CD14-positive monocyte (primary cell): Measurements from ENCODE around the gene RELB. TPM values are rescaled to one million over a fixed set of nuclear protein-coding genes. Genes with fewer than 3 reads are reported as not detected.

Source experiments
- DNase-seq, 3 donors: peaks; one replicate each; pipeline ENCODE4 v3.0.0-alpha.2; 2011 to 2022
- H2AFZ ChIP-seq: 2 replicates; pipeline ENCODE4 v1.6.0; 2012; ENCODE audit warnings: mild to moderate bottlenecking, low read depth, low read length, inconsistent platforms; ENCODE audit not compliant: insufficient read depth, poor library complexity, severe bottlenecking
- H3K27ac ChIP-seq, 2 donors: 1 replicate in 1 of 2; 2 replicates in 1 of 2; pipeline ENCODE4 v1.5.1; 2012 to 2013; ENCODE audit warnings: low read length in 2 of 2, control low read depth in 1 of 2, inconsistent platforms in 1 of 2, low read depth in 1 of 2, mild to moderate bottlenecking in 1 of 2
- H3K27me3 ChIP-seq, 2 donors: one replicate each; pipeline versions ENCODE4 v1.6.0 to v1.6.1; 2011 to 2013; ENCODE audit warnings: low read length in 2 of 2; ENCODE audit not compliant: control insufficient read depth in 2 of 2, insufficient read depth in 2 of 2
- H3K36me3 ChIP-seq, 2 donors: replicated peaks in 1 of 2; 1 replicate in 1 of 2; 2 replicates in 1 of 2; pipeline versions ENCODE4 v1.5.1 to v1.6.1; 2012 to 2013; ENCODE audit warnings: low read length in 2 of 2, control low read depth in 1 of 2, inconsistent platforms in 1 of 2, mild to moderate bottlenecking in 1 of 2; ENCODE audit not compliant: insufficient read depth in 2 of 2, control insufficient read depth in 1 of 2
- H3K4me1 ChIP-seq, 2 donors: 1 replicate in 1 of 2; 2 replicates in 1 of 2; pipeline versions ENCODE4 v1.5.1 to v1.6.1; 2012 to 2013; ENCODE audit warnings: low read length in 2 of 2, control low read depth in 1 of 2, inconsistent platforms in 1 of 2, mild to moderate bottlenecking in 1 of 2, moderate library complexity in 1 of 2; ENCODE audit not compliant: insufficient read depth in 2 of 2, control insufficient read depth in 1 of 2
- H3K4me2 ChIP-seq: replicated peaks from 2 replicates; pipeline ENCODE3; 2012; ENCODE audit warnings: low read length, moderate library complexity, mild to moderate bottlenecking; ENCODE audit not compliant: poor library complexity, severe bottlenecking; ENCODE audit errors: extremely low read depth
- H3K4me3 ChIP-seq, 3 experiments: fragments of 200-600 bp in 1 of 3; sonication (generic) in 1 of 3; replicated peaks in 1 of 3; 1 replicate in 2 of 3; 2 replicates in 1 of 3; pipeline ENCODE4 v1.5.1; 2011 to 2013; ENCODE audit warnings: low read length in 3 of 3, mild to moderate bottlenecking in 3 of 3, control low read depth in 2 of 3, low read depth in 2 of 3, inconsistent platforms in 1 of 3, moderate library complexity in 1 of 3
- H3K79me2 ChIP-seq: 2 replicates; pipeline ENCODE4 v1.6.0; 2012; ENCODE audit warnings: mild to moderate bottlenecking, control low read depth, inconsistent platforms, low read length, moderate library complexity; ENCODE audit not compliant: insufficient read depth
- H3K9ac ChIP-seq: 2 replicates; pipeline ENCODE4 v1.6.0; 2017; ENCODE audit warnings: low read length, mild to moderate bottlenecking; ENCODE audit not compliant: insufficient read depth, poor library complexity, severe bottlenecking
- H3K9me3 ChIP-seq, 2 donors: replicated peaks in 1 of 2; 1 replicate in 1 of 2; 2 replicates in 1 of 2; pipeline versions ENCODE4 v1.5.1 to v1.6.1; 2012 to 2013; ENCODE audit warnings: low read length in 2 of 2, control low read depth in 1 of 2; ENCODE audit not compliant: control insufficient read depth in 1 of 2, insufficient read depth in 1 of 2
- H4K20me1 ChIP-seq: 2 replicates; pipeline ENCODE4 v1.6.0; 2012; ENCODE audit warnings: mild to moderate bottlenecking, low read length, control low read depth, moderate library complexity; ENCODE audit not compliant: insufficient read depth
- H3K27ac Mint-ChIP-seq, 7 donors: one replicate each; pipeline ENCODE4 v1.8.0; 2020; ENCODE audit warnings: mild to moderate bottlenecking in 7 of 7, mixed read lengths in 7 of 7, moderate library complexity in 6 of 7, inconsistent platforms in 2 of 7
- H3K27me3 Mint-ChIP-seq, 3 donors: one replicate each; pipeline ENCODE4 v1.8.0; 2021 to 2022; ENCODE audit warnings: low read depth in 3 of 3, mild to moderate bottlenecking in 3 of 3, mixed read lengths in 3 of 3, moderate library complexity in 3 of 3, inconsistent platforms in 1 of 3
- H3K36me3 Mint-ChIP-seq, 2 donors: one replicate each; pipeline ENCODE4 v1.8.0; 2020; ENCODE audit warnings: mixed read lengths in 2 of 2, inconsistent platforms in 1 of 2, mild to moderate bottlenecking in 1 of 2
- H3K4me1 Mint-ChIP-seq: one replicate; pipeline ENCODE4 v1.8.0; 2020; ENCODE audit warnings: mild to moderate bottlenecking, mixed read lengths
- H3K4me3 Mint-ChIP-seq, 2 donors: one replicate each; pipeline ENCODE4 v1.8.0; 2020; ENCODE audit warnings: mild to moderate bottlenecking in 2 of 2, mixed read lengths in 2 of 2, moderate library complexity in 1 of 2
- H3K9me3 Mint-ChIP-seq, 7 donors: one replicate each; pipeline ENCODE4 v1.8.0; 2020 to 2022; ENCODE audit warnings: mixed read lengths in 7 of 7, mild to moderate bottlenecking in 6 of 7, moderate library complexity in 6 of 7, inconsistent platforms in 2 of 7
- WGBS: methylation state at CpG from one replicate; pipeline ENCODE4 v1.1.5; 2013; ENCODE audit warnings: missing lambda C conversion rate; ENCODE audit not compliant: insufficient coverage; 5-methylcytosine and 5-hydroxymethylcytosine counted together
- intact Hi-C, 2 donors: fragments of 100-400 bp; cut with micrococcal nuclease; formaldehyde crosslinking; loops; one replicate each; pipeline versions ENCODE4 v1.15.0 to v1.15.1; 2023
- polyA plus RNA-seq, 3 donors: library from polyadenylated mRNA; depleted of rRNA in 1 of 3; unstranded in 2 of 3; stranded (reverse) in 1 of 3; fragments of 300-500 nt in 2 of 3; fragments of >200 nt in 1 of 3; fragmentation: Illumina TruSeq in 2 of 3; gene quantifications; 1 replicate in 2 of 3; 2 replicates in 1 of 3; pipeline ENCODE4 v1.2.3, GENCODE V29; 2012 to 2021
- TF ChIP-seq, protein P1 (sequence below): fragments of 200-600 bp; IDR thresholded peaks from one replicate; pipeline ENCODE4 v1.8.0; 2022; ENCODE audit warnings: antibody characterized with exemption, mild to moderate bottlenecking

Gene RELB
- polyA plus RNA-seq, 3 donors: 32.3 to 35.0 (median 34.4) TPM

- Histone ChIP-seq H3K79me2 (no peaks in the 10 kb centered on the region), H3K27ac (no peak overlapping the region), H3K4me1 (peaks cover 0 to 4% of the 10 kb centered on the region in 2 donors), H2AFZ (no peak overlapping the region), H3K9me3 (no peaks in the 10 kb centered on the region), H4K20me1 (peaks cover 7% of the 10 kb centered on the region), H3K36me3 (peaks cover 78 to 96% of the 10 kb centered on the region in 2 donors), H3K4me2 (no peak overlapping the region), H3K9ac (no peak overlapping the region), H3K4me3 (no peak overlapping the region), H3K27me3 (no peaks in the 10 kb centered on the region)
- WGBS: 94% methylated on average over 6 of the region's 7 CpGs
- Mint-ChIP-seq H3K27ac (peak overlapping the region in 4 of 7 donors; percentile 7 to 87 (median 65)), H3K4me1 (peaks cover 6% of the 10 kb centered on the region), H3K36me3 (peaks cover 54 to 88% of the 10 kb centered on the region in 2 donors), H3K4me3 (no peak overlapping the region), H3K9me3 (no peaks in the 10 kb centered on the region), H3K27me3 (peaks cover 0 to 2% (median 0%) of the 10 kb centered on the region in 3 donors)
- intact Hi-C loops: no loop called here
- DNase-seq: no peak
- TF ChIP-seq, protein P1, sequence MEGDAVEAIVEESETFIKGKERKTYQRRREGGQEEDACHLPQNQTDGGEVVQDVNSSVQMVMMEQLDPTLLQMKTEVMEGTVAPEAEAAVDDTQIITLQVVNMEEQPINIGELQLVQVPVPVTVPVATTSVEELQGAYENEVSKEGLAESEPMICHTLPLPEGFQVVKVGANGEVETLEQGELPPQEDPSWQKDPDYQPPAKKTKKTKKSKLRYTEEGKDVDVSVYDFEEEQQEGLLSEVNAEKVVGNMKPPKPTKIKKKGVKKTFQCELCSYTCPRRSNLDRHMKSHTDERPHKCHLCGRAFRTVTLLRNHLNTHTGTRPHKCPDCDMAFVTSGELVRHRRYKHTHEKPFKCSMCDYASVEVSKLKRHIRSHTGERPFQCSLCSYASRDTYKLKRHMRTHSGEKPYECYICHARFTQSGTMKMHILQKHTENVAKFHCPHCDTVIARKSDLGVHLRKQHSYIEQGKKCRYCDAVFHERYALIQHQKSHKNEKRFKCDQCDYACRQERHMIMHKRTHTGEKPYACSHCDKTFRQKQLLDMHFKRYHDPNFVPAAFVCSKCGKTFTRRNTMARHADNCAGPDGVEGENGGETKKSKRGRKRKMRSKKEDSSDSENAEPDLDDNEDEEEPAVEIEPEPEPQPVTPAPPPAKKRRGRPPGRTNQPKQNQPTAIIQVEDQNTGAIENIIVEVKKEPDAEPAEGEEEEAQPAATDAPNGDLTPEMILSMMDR: no peak
Observed at GRCh38 chr19:44986389-44986788, 14.9 kb upstream of the RELB start.

- peaks cover 79 to 96% of the 10 kb centered on the region in 2 donors for H3K36me3 ChIP-seq
- H3K9me3 ChIP-seq: no peaks in the 10 kb centered on the region
Observed at GRCh38 chr19:44987148-44987675, 14.1 kb upstream of the RELB start.

More at GRCh38 chr19:44987148-44987675, 14.1 kb upstream of the RELB start:
- Histone ChIP-seq H2AFZ (no peak overlapping the region), H3K4me3 (no peak overlapping the region), H3K4me1 (peaks cover 0 to 4% of the 10 kb centered on the region in 2 donors), H4K20me1 (peaks cover 7% of the 10 kb centered on the region), H3K4me2 (no peak overlapping the region), H3K27ac (peak overlapping the region in 1 of 2 donors; percentile 64), H3K9ac (peak overlapping the region; percentile 1), H3K79me2 (no peaks in the 10 kb centered on the region), H3K27me3 (no peaks in the 10 kb centered on the region)
- no peaks in the 10 kb centered on the region for H3K9me3 Mint-ChIP-seq
- WGBS: 35% methylated on average over 12 of the region's 20 CpGs
- peaks cover 62 to 88% of the 10 kb centered on the region in 2 donors for H3K36me3 Mint-ChIP-seq
- no peak overlapping the region for H3K4me3 Mint-ChIP-seq
- H3K27ac Mint-ChIP-seq: peak overlapping the region in 5 of 7 donors; percentile 9 to 84 (median 74)
- peaks cover 0 to 2% (median 0%) of the 10 kb centered on the region in 3 donors for H3K27me3 Mint-ChIP-seq
- intact Hi-C loops: no loop called here
- DNase-seq: no peak
- TF ChIP-seq, protein P1: no peak
- H3K4me1 Mint-ChIP-seq: peaks cover 6% of the 10 kb centered on the region
